Type B pancreatic cell (in vitro differentiated cells): ENCODE results near the gene LITAF. TPM values are rescaled to one million over a fixed set of nuclear protein-coding genes. Genes with fewer than 3 reads are reported as not detected.

ENCODE experiments used
- DNase-seq: peaks from one replicate; pipeline ENCODE4 v3.0.0; 2021; ENCODE audit warnings: mixed read lengths; ENCODE audit not compliant: unreplicated experiment; ENCODE audit errors: extremely low spot score
- H3K27ac Mint-ChIP-seq: 2 replicates; pipeline ENCODE4 v1.8.0; 2021; ENCODE audit warnings: mild to moderate bottlenecking, mixed read lengths
- H3K27me3 Mint-ChIP-seq: 2 replicates; pipeline ENCODE4 v1.8.0; 2021; ENCODE audit warnings: mixed read lengths
- H3K36me3 Mint-ChIP-seq: 2 replicates; pipeline ENCODE4 v1.8.0; 2021; ENCODE audit warnings: mixed read lengths
- H3K4me1 Mint-ChIP-seq: one replicate; pipeline ENCODE4 v1.8.0; 2021; ENCODE audit warnings: mixed read lengths; ENCODE audit not compliant: unreplicated experiment
- H3K4me3 Mint-ChIP-seq: 2 replicates; pipeline ENCODE4 v1.8.0; 2021; ENCODE audit warnings: mild to moderate bottlenecking, mixed read lengths
- H3K9me3 Mint-ChIP-seq: 2 replicates; pipeline ENCODE4 v1.8.0; 2021; ENCODE audit warnings: mixed read lengths
- CTCF ChIP-seq: fragments of 200-600 bp; sonication (generic); conservative IDR thresholded peaks from 2 replicates; pipeline ENCODE4 v1.5.0; 2021; ENCODE audit warnings: antibody characterized with exemption, mild to moderate bottlenecking
- total RNA-seq: library from RNA; stranded (reverse); gene quantifications from 2 replicates; pipeline ENCODE4 v1.2.1, GENCODE V29; 2021; ENCODE audit warnings: low replicate concordance

LITAF gene
- total RNA-seq, 1 donor from 2014 or later, result 49.8 TPM

GRCh38 chr16:11500700-11501346 lies 85.9 kb downstream of the LITAF start:
- no peaks in the 10 kb centered on the region for H3K9me3 Mint-ChIP-seq
- H3K27ac Mint-ChIP-seq, result no peak overlapping the region
- H3K36me3 Mint-ChIP-seq, result no peaks in the 10 kb centered on the region
- no peak for DNase-seq
- H3K4me1 Mint-ChIP-seq, result peaks cover 16% of the 10 kb centered on the region
- H3K4me3 Mint-ChIP-seq, result no peak overlapping the region
- TF ChIP-seq CTCF, result no peak
- no peaks in the 10 kb centered on the region for H3K27me3 Mint-ChIP-seq

DNA sequence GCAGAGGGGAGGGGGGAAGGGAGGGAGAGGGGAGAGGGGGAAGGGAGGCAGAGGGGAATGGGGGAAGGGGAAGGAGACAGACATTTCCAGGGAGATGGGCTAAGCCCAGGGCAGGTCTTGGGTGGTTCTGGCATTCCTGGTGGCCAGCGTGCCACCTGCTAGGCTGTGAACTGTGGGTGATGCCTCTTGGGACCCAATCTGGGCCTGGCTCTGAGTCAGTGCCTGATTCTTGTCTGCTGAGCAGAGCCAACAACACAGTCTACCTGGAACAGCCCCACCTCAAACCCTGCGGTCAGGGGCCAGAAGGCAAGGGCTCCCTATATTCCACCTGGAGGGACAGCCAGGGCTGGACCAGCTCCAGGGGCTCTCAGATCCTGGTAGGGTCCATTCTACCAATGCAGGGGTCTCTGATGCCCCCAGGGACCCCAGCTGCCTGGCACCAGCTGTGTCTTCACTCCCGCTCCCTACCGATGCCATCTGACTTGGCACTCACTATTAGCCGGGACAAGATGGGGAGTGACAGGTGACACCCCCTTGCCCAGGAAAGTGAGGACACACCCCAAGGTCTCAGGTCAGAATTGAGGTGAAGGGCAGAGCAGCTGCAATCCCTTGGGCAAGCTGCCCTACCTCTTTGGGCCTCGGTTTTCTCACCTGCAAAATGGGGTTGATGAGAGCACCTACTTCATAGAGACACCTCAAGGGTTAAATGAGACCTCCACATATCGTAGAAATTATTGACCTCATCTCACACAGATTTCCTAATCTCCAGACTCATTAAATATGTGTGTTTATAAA lies 87.2 kb downstream of the LITAF start:
- no peaks in the 10 kb centered on the region for H3K27me3 Mint-ChIP-seq
- no peaks in the 10 kb centered on the region for H3K9me3 Mint-ChIP-seq
- TF ChIP-seq CTCF, result no peak
- no peaks in the 10 kb centered on the region for H3K36me3 Mint-ChIP-seq
- no peak for DNase-seq
- no peak overlapping the region for H3K27ac Mint-ChIP-seq
- peaks cover 21% of the 10 kb centered on the region for H3K4me1 Mint-ChIP-seq
- H3K4me3 Mint-ChIP-seq, result no peak overlapping the region

DNA sequence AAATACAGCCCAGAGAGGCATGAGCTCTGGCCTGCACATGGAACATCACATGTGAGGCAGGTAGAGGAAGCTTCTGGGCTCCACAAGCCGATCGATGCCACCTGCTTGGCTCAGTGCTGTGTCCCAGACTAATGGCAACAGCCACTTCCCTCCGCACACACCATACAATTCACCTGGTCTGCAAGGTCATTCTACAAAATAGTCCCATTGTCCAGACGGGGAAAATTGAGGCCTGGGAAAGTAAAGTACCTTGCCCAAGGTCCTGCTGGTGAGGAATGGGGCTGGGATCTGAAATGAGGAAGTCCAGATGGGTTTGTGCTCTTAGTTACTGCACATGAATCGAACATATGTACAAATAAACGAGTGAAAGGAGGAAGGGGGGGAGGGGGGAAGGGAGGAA lies 88.0 kb downstream of the LITAF start:
- no peak overlapping the region for H3K27ac Mint-ChIP-seq
- no peak overlapping the region for H3K4me3 Mint-ChIP-seq
- no peaks in the 10 kb centered on the region for H3K27me3 Mint-ChIP-seq
- no peak for TF ChIP-seq CTCF
- no peaks in the 10 kb centered on the region for H3K9me3 Mint-ChIP-seq
- no peaks in the 10 kb centered on the region for H3K36me3 Mint-ChIP-seq
- peaks cover 21% of the 10 kb centered on the region for H3K4me1 Mint-ChIP-seq
- no peak for DNase-seq

DNA sequence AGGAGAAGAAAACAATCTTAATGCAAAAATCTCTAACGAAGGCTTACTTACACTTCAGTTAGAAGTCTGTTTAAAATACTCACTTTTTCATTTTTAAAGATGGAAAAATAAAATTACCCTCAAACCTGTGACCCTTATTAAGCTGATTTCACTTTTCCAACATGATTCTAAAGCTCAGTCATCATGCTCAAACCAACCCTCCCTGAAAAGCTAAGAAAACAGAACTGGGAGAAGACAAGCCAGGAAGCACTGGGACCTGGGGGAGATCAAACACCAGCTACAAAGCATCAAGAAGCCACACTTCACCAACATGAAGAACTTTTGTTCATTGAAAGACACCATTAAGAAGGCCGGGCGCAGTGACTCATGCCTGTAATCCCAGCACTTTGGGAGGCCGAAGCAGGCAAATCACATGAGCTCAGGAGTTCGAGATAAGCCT lies 88.8 kb downstream of the LITAF start:
- no peak overlapping the region for H3K4me3 Mint-ChIP-seq
- peaks cover 21% of the 10 kb centered on the region for H3K4me1 Mint-ChIP-seq
- H3K36me3 Mint-ChIP-seq, result no peaks in the 10 kb centered on the region
- H3K27ac Mint-ChIP-seq, result peak overlapping the region; percentile 46
- H3K9me3 Mint-ChIP-seq, result no peaks in the 10 kb centered on the region
- no peak for TF ChIP-seq CTCF
- no peak for DNase-seq
- no peaks in the 10 kb centered on the region for H3K27me3 Mint-ChIP-seq

Other genes with a start within 250 kb of the LITAF start
- 30.0 and 41.3 TPM in 2 replicates for gene RMI2, start 241.5 kb downstream of the LITAF start, total RNA-seq
- 23.8 and 44.0 TPM in 2 replicates for gene SNN, start 81.5 kb upstream of the LITAF start, total RNA-seq
- 26.7 and 39.0 TPM in 2 replicates for gene TXNDC11, start 155.9 kb upstream of the LITAF start, total RNA-seq
- 43.3 and 67.5 TPM in 2 replicates for gene ZC3H7A, start 210.3 kb upstream of the LITAF start, total RNA-seq